Activated CD4-positive, alpha-beta T cell treated with anti-CD3 and anti-CD28 coated beads, Interleukin-2, amount 50 U/mL, for 24 hours (primary cell): ENCODE results near the gene CYTIP.
"Not testable (repeated sequence)": the region's sequence is repeated elsewhere in the genome, so short reads cannot be mapped to it uniquely, and the experiment has no call there.

Experiments used
- DNase-seq, 2 donors: peaks; one replicate each; pipeline ENCODE4 v3.0.0-alpha.2; 2020; ENCODE audit warnings: low read depth in 1 of 2, low spot score in 1 of 2

Gene CYTIP

DNA sequence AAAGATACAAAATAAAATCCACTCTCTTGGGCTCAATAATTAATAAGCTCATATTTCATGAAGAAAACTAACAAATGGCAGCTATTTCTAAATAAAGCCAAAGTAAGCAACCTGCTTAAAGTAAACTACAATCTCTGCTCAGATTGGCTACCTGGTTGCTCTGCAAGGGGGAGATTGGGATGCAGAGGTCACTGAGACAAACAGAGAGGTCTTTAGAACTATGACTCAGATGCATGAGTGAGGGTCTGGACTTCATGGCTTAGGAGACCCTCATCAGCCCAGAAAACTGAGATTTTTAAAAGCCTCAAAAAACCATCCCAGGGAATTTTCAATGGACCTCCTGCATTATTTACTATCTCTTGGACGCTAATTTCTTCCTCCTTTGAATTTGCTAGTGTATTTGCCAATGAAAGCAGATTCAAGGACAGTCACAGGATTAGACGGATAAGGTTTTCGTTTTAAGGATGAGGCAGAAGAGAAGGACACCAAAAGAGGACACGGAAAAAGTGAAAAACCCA lies 17.4 kb downstream of the CYTIP start:
- DNase-seq, result no peak

DNA sequence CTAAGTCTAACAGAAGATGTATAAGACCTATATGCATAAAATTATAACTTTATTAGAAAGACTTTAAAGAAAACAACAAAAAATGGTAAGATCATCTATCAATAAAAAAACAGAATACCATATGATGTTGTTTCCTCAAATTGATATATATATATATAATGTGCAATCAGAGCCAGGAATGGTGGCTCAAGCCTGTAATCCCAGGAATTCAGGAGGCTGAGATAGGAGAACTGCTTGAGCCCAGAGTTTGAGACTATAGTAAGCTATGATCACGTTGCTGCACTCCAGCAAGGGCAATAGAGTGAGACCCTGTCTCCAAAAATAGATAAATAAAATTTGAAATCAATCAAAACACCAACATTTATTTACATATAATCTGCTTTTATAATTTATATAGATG lies 19.5 kb downstream of the CYTIP start:
- no peak for DNase-seq

DNA sequence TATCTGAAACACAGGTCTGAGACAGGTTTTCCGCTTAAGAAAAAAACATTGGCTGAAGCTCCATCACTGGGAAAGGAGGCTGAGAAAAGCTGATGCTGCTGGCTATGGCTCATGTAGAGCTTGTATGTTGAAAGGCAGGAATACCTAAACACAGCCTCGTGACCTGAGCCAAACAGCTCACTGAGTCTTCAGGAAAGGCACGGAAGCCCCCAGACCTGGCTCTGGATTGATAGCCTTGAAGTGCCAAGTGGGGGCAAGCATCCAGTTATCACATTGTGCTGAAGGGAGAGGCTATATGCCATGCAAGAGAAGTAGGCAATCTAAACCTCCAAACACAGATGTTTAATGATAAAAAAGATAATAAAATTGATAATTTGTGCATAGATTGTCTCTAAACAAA lies 21.9 kb downstream of the CYTIP start:
- no peak for DNase-seq

DNA sequence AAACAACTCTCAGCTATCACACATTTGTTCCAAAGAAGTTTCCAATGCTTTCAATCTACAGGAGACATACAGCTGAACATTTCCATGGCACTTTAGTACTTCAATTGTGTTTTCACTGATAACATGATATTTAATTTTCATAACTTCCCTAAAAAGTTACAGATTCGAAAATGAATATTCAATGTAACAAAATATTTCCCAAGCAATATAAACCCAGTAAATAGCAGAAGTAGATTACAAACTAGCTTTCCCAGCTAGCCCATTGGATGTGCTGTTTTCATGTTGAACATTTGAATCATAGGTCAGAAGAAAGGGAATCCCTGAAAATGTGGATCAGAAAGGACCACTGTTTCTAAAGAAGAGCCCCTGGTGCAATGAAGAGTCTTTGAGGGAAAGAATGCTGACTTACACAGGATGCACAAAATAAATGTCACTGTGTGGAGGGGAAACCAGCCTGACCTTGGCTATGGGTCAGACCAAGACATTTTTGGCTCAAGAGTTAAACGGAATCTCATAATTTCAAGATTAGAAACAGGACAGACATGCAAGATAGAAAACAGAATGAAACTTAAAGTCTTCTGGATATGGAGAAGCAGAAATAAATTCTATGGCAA lies 22.5 kb downstream of the CYTIP start:
- DNase-seq, result no peak

DNA sequence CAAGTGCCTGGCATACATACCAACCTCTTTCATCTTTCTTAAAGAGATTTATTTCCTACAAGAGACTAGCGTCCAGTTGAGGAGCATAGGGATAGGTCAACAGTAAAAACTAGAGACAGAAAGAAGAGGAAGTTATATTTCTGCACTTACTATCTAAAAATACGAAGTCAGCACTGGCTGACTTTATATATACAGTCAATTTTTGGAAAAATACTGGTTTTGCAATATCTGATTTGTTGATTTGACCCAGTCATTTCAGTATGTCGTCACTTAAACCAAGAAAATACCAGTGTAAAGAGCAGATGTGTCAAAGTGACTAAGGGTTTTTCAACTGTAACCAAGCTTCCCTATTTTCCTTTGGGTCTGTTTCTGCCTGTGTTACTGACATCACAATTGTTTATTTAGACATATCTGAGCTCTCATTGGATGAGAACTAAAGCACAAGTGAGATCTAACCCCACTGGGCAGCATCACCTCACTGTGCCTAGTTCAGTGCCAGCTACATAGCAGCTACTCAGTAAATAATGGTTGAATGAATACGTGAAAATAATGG lies 23.0 kb downstream of the CYTIP start:
- DNase-seq, result no peak

DNA sequence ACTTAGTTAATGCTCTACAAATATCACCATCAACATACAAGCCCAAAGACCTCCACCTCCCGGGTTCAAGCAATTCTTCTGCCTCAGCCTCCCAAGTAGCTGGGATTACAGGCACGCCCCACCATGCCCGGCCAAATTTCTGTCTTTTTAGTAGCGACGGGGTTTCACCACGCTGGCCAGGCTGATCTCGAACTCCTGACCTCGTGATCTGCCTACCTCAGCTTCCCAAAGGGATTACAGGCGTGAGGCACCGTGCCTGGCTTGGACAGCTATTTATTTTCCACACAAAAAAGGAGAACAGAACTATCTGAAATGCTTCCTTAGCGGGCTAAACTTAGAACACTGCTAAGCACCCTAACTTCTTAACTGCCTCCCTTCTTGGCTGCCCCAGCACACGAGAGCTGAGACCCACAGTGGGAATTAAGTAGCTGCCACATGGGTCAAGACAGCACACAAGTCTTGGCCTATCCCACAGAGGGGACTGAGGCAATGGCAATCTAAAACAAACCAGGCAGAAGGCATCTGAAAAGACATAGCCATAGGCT lies 24.8 kb downstream of the CYTIP start:
- DNase-seq, result no peak

DNA sequence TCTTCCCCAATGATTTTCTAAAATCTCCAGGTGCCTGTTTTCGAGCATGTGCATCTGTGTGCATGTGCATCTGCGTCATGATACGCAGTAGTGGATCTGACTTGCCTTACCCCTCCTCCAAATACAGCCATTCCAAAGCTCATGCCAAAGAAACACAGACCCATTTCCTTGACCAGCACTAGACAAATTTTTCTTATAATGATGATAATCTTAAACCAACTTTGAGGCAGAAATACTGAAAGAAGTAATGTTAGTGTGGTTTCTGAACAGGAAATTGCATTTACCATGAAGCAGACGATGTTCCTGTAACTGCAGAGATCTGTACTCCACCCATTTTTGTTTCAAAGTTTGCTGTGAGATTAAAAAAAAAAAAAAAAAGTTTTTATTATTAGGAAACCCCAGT lies 25.6 kb downstream of the CYTIP start:
- no peak for DNase-seq

DNA sequence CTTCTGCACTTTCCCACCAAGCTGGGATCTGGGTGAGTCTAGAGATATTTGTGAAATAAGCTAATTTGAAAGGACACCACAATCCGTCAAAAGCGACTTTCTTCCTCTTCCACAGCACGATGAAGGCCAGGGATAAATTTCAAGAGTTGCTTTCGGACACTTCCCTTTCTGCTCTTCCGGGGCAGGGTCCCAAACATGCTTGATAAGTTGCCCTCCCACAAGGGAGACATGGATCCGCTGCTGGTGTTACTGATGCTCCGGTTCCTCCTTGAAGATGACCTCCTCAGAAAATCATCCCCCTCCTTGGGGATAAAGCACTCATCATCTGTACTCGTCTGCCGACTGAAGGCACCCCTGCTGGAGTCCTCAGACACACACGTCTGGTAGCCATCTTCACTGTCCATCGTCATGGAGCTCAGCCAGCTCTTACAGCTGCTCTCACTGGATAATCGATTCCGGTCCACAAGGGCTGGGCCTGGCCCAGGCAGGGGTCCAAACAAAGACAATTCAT lies 28.2 kb downstream of the CYTIP start:
- no peak for DNase-seq

DNA sequence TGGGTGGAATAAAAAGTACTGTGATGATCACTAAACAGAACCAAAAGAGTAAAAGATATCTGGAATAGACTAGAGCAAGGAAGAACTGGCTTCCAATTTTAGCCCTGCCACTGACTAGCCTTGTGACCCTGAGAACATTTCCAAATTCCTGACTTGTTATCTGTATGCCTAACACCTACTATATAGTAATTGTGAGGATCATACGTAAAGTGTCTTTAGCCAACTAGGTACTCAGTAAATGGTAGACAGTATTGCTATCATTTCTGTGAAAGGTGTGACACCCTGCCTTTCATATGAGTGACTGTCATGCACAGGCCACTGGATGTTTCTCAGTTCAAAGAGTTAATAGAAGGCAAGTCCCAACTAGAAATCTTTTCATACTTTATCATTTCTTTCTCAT lies 29.8 kb downstream of the CYTIP start:
- DNase-seq, result no peak

DNA sequence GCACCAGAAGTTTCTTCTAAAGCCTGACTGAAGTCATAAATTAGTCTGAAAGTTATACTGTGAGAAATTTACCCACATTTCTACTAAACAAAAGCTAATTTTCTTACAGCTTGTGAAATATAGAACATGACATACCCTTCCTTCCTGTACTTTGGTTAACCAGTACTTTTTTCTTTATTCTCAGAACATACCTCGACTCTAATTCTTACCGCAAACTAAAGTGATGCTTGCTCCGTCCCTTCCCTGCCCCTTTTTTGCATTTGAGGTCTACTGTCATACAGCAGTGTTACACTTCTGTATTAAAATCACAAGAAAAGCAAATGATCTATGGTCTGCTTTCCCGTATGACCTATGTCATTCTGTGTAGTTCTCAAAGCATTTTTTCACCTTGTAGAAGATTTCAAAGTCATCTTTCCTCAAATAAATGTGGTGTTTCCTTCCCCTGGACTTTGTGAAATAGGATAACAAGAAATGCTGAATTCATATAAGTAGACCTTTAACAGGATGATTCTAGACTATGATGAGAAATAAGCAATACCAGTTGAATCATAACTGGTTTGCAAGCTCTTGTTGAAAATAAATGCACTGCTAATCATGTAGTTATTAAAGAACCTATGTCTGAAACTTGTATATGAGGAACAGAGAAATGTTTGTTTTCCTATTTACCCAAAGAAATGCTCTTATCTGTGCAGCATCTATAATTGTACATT lies 30.4 kb downstream of the CYTIP start:
- peak in 1 of 2 donors; percentile 63 for DNase-seq

DNA sequence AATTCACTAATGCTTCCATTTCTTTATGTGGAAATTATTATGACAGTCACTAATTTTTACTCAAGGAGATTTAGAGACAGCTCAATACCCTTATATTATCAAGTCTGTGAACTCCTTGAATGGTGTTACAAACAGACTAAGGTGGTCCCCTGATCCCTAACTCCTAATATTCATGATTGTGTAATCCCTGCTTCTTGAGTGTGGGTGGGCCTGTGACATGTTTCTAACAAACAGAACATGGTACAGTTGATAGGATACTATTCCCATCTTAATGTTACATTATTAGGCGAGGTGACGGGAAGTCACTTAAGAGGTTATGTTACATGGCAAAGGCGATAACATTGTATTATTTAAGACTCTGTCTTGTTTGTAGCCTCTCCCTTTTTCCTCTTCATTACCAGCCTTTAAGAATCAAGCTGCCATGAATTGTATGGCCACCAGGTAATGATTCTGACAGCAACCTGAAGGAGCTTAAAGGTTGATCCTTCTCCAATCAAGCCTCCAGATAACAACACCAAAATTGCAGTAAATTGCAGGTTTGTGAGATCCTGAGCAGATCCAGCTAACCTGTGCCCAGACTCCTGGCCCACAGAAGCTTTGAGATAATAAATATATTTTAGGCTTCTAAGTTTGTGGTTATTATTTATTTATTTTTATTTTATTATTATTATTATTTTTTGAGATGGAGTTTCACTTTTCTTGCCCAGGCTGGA lies 32.1 kb downstream of the CYTIP start:
- no peak for DNase-seq

DNA sequence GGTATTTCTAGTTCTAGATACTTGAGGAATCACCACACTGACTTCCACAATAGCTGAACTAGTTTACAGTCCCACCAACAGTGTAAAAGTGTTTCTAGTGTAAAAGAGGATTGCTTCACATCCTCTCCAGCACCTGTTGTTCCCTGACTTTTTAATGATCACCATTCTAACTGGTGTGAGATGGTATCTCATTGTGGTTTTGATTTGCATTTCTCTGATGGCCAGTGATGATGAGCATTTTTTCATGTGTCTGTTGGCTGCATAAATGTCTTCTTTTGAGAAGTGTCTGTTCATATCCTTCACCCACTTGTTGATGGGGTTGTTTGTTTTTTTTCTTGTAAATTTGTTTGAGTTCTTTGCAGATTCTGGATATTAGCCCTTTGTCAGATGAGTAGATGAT lies 38.5 kb downstream of the CYTIP start:
- not testable (repeated sequence) for DNase-seq

DNA sequence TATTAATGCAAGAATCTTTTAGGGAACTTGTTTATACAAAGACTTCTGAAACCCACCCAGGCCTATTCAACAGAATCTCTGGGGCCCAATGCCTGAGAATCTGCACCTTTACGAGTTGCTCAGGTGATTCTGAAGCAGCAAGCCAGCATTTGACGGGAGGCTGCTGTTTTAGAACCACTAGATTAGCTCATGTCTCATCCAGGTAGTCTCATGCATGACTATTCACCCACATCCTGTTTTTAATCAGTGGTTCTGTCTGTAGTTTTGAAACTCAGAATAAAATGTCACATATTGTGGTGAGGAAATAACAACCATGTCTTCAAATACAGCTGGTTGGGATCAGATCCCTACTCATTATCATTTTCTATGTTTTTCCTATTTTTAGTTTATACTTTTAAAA lies 39.5 kb downstream of the CYTIP start:
- DNase-seq, result peak in 1 of 2 donors; percentile 72

DNA sequence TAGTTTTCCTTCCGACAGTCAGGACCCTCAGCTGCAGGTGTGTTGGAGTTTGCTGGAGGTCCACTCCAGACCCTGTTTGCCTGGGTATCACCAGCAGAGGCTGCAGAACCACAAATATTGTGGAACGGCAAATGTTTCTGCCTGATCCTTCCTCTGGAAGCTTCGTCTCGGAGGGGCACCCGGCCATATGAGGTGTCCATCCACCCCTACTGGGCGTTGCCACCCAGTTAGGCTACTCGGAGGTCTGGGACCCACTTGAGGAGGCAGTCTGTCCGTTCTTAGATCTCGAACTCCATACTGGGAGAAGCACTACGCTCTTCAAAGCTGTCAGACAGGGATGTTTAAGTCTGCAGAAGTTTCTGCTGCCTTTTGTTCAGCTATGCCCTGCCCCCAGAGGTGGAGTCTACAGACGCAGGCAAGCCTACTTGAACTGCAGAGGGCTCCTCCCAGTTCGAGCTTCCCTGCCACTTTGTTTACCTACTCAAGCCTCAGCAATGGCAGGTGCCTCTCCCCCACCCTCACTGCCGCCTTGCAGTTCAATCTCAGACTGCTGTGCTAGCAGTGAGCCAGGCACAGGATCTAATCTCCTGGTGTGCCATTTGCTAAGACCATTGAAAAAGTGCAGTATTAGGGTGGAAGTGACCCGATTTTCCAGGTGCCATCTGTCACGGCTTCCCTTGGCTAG lies 40.9 kb downstream of the CYTIP start:
- DNase-seq, result not testable (repeated sequence)

DNA sequence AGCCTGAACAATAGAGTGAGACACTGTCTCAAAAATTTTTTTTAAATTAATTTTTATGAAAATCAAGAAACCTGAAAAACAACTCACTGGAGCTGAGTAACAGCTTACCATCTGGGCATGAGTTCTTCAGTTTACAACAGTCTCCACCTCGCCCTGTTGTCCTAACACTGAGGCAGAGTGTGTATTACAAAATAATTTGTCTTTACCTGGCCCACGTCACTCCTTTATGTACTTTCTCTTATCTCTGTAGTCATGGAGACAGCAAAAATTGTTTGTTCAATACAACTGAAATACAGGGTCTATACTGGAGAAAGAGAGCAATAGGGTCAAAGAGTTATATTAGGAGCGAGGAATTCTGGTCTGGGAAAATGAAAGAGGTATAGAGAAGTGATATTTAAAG lies 48.1 kb downstream of the CYTIP start:
- DNase-seq, result no peak

DNA sequence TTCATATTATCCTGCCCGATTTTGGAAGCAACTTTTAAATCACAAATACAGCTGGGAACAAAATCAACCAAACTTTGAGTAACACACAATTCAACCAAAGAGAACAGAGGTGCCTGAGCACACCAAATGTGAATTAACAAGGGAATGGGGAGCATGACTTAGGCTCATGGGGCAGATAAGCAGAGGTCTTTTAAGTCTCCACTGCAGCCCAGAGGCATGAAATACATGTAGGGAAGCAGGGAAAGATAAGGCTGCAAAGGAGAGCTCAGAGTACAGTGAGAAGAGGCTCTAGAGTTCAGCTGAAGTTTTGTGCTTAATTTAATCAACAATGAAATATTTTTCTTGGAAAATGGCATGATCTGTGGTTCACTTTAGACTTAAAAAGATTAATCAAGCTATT lies 49.0 kb downstream of the CYTIP start:
- DNase-seq, result no peak

DNA sequence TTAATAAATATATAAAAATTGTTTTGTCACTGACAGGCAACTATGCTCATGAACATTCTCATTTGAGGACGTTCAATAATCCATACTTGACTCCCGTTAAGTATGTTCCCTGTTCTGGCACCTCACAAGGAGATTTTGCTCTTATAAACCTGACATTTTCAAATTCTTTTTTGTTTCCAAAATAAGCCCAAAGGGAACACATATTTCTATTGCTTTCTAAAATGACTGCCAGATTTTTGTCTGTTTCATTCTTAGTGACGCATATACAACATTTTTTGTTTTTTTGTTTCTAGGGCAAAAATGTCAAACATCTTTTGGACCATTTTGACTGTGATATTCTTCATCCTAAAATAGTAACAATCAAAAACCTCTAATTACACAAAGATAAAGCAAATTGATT lies 50.5 kb downstream of the CYTIP start:
- DNase-seq, result no peak

DNA sequence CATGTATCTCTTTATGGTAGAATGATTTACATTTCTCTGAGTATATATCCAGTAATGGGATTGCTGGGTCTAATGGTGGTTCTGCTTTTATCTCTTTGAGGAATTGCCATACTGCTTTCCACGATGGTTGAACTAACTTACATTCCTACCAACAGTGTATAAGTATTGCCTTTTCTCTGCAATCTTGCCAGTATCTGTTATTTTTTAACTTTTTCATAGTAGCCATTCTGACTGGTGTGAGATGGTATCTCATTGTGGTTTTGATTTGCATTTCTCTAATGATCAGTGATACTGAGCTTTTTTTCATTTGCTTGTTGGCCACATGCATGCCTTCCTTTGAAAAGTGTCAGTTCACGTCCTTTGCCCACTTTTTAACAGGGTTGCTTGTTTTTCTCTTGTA lies 55.1 kb downstream of the CYTIP start:
- no peak for DNase-seq

DNA sequence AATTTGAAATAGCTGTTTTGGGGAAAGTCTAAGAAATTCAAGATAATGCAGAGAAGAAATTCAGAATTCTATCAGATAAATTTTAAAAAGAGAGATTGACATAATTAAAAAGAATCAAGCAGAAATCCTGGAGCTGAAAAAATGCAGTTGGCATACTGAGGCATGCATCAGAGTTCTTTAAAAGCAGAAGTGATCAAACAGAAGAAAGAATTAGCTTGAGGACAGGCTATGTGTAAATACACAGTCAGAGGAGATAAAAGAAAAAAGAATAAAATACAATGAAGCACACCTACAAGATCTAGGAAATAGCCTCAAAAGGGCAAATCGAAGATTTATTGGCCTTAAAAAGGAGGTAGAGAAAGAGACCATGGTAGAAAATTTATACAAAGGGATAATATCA lies 57.1 kb downstream of the CYTIP start:
- DNase-seq, result no peak

DNA sequence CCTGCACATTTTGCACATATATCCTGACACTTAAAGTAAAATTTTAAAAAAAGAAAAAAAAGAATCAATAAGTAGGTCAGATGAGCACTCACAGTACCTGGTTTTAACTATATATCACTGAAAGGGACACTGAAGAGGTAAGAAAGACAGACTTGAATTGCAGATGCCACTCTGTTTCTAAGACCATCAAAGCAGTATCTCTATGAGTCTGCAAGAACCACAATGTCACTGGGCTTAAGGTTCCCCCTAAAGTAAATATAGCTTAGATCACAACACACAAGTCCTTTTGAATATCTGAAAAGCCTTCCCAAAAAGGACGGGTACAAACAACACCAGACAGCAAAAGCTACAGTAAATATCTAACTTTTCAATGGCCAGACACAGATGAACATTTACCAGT lies 57.6 kb downstream of the CYTIP start:
- DNase-seq, result no peak

DNA sequence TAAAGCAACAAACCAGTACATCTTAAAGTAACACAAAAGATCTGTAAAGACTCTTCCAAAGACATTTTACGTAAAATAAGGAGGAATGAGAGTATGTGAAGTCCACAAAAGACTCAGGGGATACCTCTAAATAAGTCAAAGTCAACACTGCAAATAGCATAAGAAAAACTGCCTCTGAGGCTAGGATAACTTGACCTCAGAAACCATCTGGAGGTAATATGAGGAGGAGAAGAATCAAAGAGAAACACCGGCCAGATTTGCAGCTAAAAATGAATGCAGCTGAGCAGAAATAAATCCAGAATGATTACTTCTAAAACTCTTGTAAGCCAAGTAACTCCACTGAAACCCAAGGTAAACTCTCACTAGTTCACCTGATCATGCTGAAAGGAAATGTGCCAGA lies 66.0 kb downstream of the CYTIP start:
- DNase-seq, result no peak
